SK-N-SH (cell line): ENCODE data around the gene ZER1. TPM values are rescaled to one million over a fixed set of nuclear protein-coding genes. Genes with fewer than 3 reads are reported as not detected.

Experiments used
- CTCF ChIA-PET: fragments of 300-600, 350-600 bp; formaldehyde crosslinking; extraction: SDS; loops from one replicate; lab custom pipeline; 2021; lab: Yijun Ruan, JAX
- POLR2A ChIA-PET: fragments of 350-600 bp; sonication (Branson Sonifier 250); formaldehyde crosslinking; extraction: SDS; loops from one replicate; lab custom pipeline; 2020; ENCODE audit warnings: antibody characterized with exemption, inconsistent platforms; lab: Yijun Ruan, JAX
- DNase-seq: peaks from one replicate; pipeline ENCODE4 v3.0.0; 2012
- H2AFZ ChIP-seq: fragments of 200-600 bp; sonication (generic); 2 replicates; pipeline ENCODE4 v1.8.1; 2016; ENCODE audit warnings: antibody characterized with exemption, mild to moderate bottlenecking, low read depth
- H3F3A ChIP-seq: fragments of 200-600 bp; sonication (generic); replicated peaks from 2 replicates; pipeline ENCODE3; 2016; ENCODE audit warnings: antibody characterized with exemption, mild to moderate bottlenecking; ENCODE audit not compliant: insufficient read depth
- H3K27ac ChIP-seq, 2 experiments: fragments of 200-500 bp in 1 of 2; fragments of 200-600 bp in 1 of 2; sonication (Bioruptor generic) in 1 of 2; sonication (generic), shearing (Covaris generic) in 1 of 2; 2 replicates each; pipeline versions ENCODE4 v1.5.1 to v1.6.1; 2014 to 2016; ENCODE audit warnings: low read depth in 2 of 2, inconsistent platforms in 1 of 2, low read length in 1 of 2, mild to moderate bottlenecking in 1 of 2, mixed read lengths in 1 of 2
- H3K27me3 ChIP-seq: fragments of 200-600 bp; sonication (generic), shearing (Covaris generic); 2 replicates; pipeline ENCODE4 v1.6.1; 2016; ENCODE audit warnings: mixed run types; ENCODE audit not compliant: insufficient read depth
- H3K36me3 ChIP-seq, 2 experiments: fragments of 200-500 bp in 1 of 2; fragments of 200-600 bp in 1 of 2; sonication (Bioruptor generic) in 1 of 2; sonication (generic) in 1 of 2; replicated peaks in 1 of 2; 2 replicates each; pipeline versions ENCODE3 to v1.5.1; 2014 to 2016; ENCODE audit warnings: low read length in 1 of 2, mild to moderate bottlenecking in 1 of 2; ENCODE audit not compliant: insufficient read depth in 2 of 2, control insufficient read depth in 1 of 2
- H3K4me1 ChIP-seq, 2 experiments: fragments of 200-500 bp in 1 of 2; fragments of 200-600 bp in 1 of 2; sonication (Bioruptor generic) in 1 of 2; sonication (generic), shearing (Covaris generic) in 1 of 2; 2 replicates each; pipeline versions ENCODE4 v1.5.1 to v1.6.1; 2014 to 2016; ENCODE audit warnings: low read depth in 1 of 2, low read length in 1 of 2, mixed run types in 1 of 2; ENCODE audit not compliant: insufficient read depth in 2 of 2, control insufficient read depth in 1 of 2
- H3K4me2 ChIP-seq: fragments of 200-600 bp; sonication (generic), shearing (Covaris generic); 2 replicates; pipeline ENCODE4 v1.6.1; 2017; ENCODE audit warnings: mixed run types
- H3K4me3 ChIP-seq, 2 experiments: fragments of 200-500 bp in 1 of 2; fragments of 200-600 bp in 1 of 2; sonication (Bioruptor generic) in 1 of 2; sonication (generic), shearing (Covaris generic) in 1 of 2; 2 replicates each; pipeline versions ENCODE4 v1.5.1 to v1.8.1; 2014 to 2016; ENCODE audit warnings: low read depth in 2 of 2, inconsistent platforms in 1 of 2, low read length in 1 of 2, mild to moderate bottlenecking in 1 of 2, mixed read lengths in 1 of 2, moderate library complexity in 1 of 2
- H3K79me2 ChIP-seq: fragments of 200-600 bp; sonication (generic); 2 replicates; pipeline ENCODE4 v1.8.1; 2017; ENCODE audit warnings: mild to moderate bottlenecking; ENCODE audit not compliant: insufficient read depth
- H3K9ac ChIP-seq: fragments of 200-600 bp; sonication (generic); 2 replicates; pipeline ENCODE4 v1.6.1; 2017; ENCODE audit warnings: mixed run types
- H3K9me2 ChIP-seq: fragments of 200-600 bp; sonication (generic); 2 replicates; pipeline ENCODE4 v1.6.1; 2017; ENCODE audit warnings: mixed run types
- H3K9me3 ChIP-seq: fragments of 200-600 bp; sonication (generic); 2 replicates; pipeline ENCODE4 v1.6.1; 2017; ENCODE audit warnings: mixed run types, mild to moderate bottlenecking, moderate library complexity
- H4K20me1 ChIP-seq: fragments of 200-600 bp; sonication (generic); 2 replicates; pipeline ENCODE4 v1.6.1; 2017; ENCODE audit warnings: mild to moderate bottlenecking, mixed run types; ENCODE audit not compliant: insufficient read depth
- CTCF ChIP-seq: fragments of 200-600 bp; sonication (generic); IDR thresholded peaks from 2 replicates; pipeline ENCODE4 v1.6.1; 2017; ENCODE audit warnings: antibody characterized with exemption, mild to moderate bottlenecking, moderate library complexity
- EP300 ChIP-seq, 2 experiments: IDR thresholded peaks; 2 replicates each; pipeline versions ENCODE4 v1.4.0 to v1.6.1; 2012; ENCODE audit warnings: borderline replicate concordance in 1 of 2, low read depth in 1 of 2, low read length in 1 of 2
- FOXM1 ChIP-seq: IDR thresholded peaks from 2 replicates; pipeline ENCODE4 v1.4.0; 2012; ENCODE audit warnings: low read depth, mild to moderate bottlenecking
- GATA2 ChIP-seq: sonication (generic); formaldehyde crosslinking; IDR thresholded peaks from 2 replicates; pipeline ENCODE4 v1.5.0; 2020; ENCODE audit warnings: mild to moderate bottlenecking, missing genetic modification reagents
- JUND ChIP-seq: IDR thresholded peaks from 2 replicates; pipeline ENCODE4 v1.4.0; 2012
- NRF1 ChIP-seq: IDR thresholded peaks from 2 replicates; pipeline ENCODE4 v1.6.1; 2012; ENCODE audit warnings: low read depth, mild to moderate bottlenecking, low read length
- REST ChIP-seq: IDR thresholded peaks from 2 replicates; pipeline ENCODE4 v1.6.1; 2012; ENCODE audit warnings: mild to moderate bottlenecking, low read depth, low read length, moderate library complexity
- RXRA ChIP-seq: IDR thresholded peaks from 2 replicates; pipeline ENCODE4 v1.4.0; 2012; ENCODE audit warnings: low read depth, mild to moderate bottlenecking, borderline replicate concordance
- SIN3A ChIP-seq: IDR thresholded peaks from 2 replicates; pipeline ENCODE4 v1.6.1; 2012; ENCODE audit warnings: low read depth, mild to moderate bottlenecking, low read length, moderate library complexity, borderline replicate concordance
- SMC3 ChIP-seq: IDR thresholded peaks from 2 replicates; pipeline ENCODE4 v1.6.1; 2012; ENCODE audit warnings: low read depth, low read length, improper control_type of control experiment
- WGBS: methylation state at CpG from one replicate; pipeline ENCODE4 v1.1.6; 2017; ENCODE audit warnings: low lambda C conversion rate; 5-methylcytosine and 5-hydroxymethylcytosine counted together
- polyA plus RNA-seq, 3 experiments: library from polyadenylated mRNA; depleted of rRNA; stranded (reverse); fragments of >200 nt; gene quantifications; 2 replicates each; pipeline ENCODE4 v1.2.3, GENCODE V29; 2012

Gene ZER1
- polyA plus RNA-seq, 1 of the 3 experiments (the other 2 are of a cell fraction) = 30.9 TPM

DNA sequence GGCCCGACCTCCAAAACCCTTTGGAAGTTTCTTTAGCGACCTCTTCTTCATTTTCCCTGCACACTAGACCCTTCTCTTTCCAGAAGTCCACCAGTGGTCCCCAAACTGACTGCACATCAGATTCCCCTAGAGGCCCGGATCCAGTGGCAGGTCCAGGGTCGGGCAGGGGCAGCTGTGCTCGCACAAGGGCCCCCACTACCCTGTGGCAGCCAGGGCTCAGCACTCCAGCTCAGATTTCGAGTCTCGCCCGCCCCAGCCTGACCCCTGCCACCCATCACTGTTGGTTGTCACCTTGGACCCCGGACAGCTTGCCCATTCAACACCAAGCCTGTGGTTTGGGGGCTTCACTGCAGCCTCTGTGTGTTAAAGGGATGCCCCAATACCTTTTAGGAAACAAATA, 40.0 kb downstream of the ZER1 start:
- no peaks in the 10 kb centered on the region for H3K79me2 ChIP-seq
- peaks cover 0 to 35% of the 10 kb centered on the region in 2 experiments; a peak in 1 of 4 replicates for H3K4me1 ChIP-seq
- H2AFZ ChIP-seq = no peak overlapping the region
- CTCF ChIA-PET = interaction anchor here (1.6 to 3.3 kb wide), 2 partner anchors 30 to 87 kb away, joined by 5 to 28 read pairs; partner anchors contain the start of genes ENDOG and PKN3
- 78% methylated on average over 9 of the region's 9 CpGs for WGBS
- no peaks in the 10 kb centered on the region for H3K27me3 ChIP-seq
- H3K9ac ChIP-seq = no peak overlapping the region
- H4K20me1 ChIP-seq = no peaks in the 10 kb centered on the region
- TF ChIP-seq CTCF = no peak
- TF ChIP-seq, all 33 proteins: peak for 0
- H3K4me3 ChIP-seq = no peak overlapping the region
- no peaks in the 10 kb centered on the region for H3K9me2 ChIP-seq
- H3F3A ChIP-seq = peaks cover 4% of the 10 kb centered on the region
- POLR2A ChIA-PET = no interaction called here
- H3K9me3 ChIP-seq = no peaks in the 10 kb centered on the region
- peaks cover 0 to 4% of the 10 kb centered on the region in 2 experiments for H3K36me3 ChIP-seq
- no peak overlapping the region for H3K4me2 ChIP-seq
- no peak overlapping the region for H3K27ac ChIP-seq
- no peak for DNase-seq

GRCh38 chr9:128731093-128731492, 40.6 kb downstream of the ZER1 start:
- TF ChIP-seq NRF1 = no peak
- no peak for TF ChIP-seq SMC3
- TF ChIP-seq JUND = no peak
- no peak for TF ChIP-seq CTCF
- TF ChIP-seq SIN3A = no peak
- no peak for TF ChIP-seq GATA2 (CRISPR knock-in tag)
- TF ChIP-seq EP300 (IDR thresholded peaks at IDR 0.05; ENCODE audit: borderline replicate concordance in 1 of 2, low read depth in 1 of 2, low read length in 1 of 2) = no peak
- TF ChIP-seq RXRA = no peak
- no peak for TF ChIP-seq REST
- no peak for TF ChIP-seq FOXM1
- Histone ChIP-seq H3K79me2 (no peaks in the 10 kb centered on the region), H2AFZ (no peak overlapping the region), H3K4me2 (no peak overlapping the region), H3K27ac (no peak overlapping the region), H3K36me3 (peaks cover 0 to 4% of the 10 kb centered on the region in 2 experiments), H4K20me1 (no peaks in the 10 kb centered on the region), H3K4me1 (peaks cover 0 to 35% of the 10 kb centered on the region in 2 experiments; a peak in 1 of 4 replicates), H3K27me3 (no peaks in the 10 kb centered on the region), H3K9ac (no peak overlapping the region), H3K9me3 (no peaks in the 10 kb centered on the region), H3K4me3 (no peak overlapping the region), H3F3A (peaks cover 5% of the 10 kb centered on the region), H3K9me2 (no peaks in the 10 kb centered on the region)
- DNase-seq = no peak
- ChIA-PET CTCF (interaction anchor here (1.6 to 3.3 kb wide), 2 partner anchors 29 to 88 kb away, joined by 5 to 28 read pairs; partner anchors contain the start of genes ENDOG and PKN3), POLR2A (no interaction called here)
- WGBS = 94% methylated on average over 13 of the region's 13 CpGs
